Lower lobe of right lung (tissue), 2 donors: ENCODE measurements around the gene FAM171A1. TPM values are rescaled to one million over a fixed set of nuclear protein-coding genes. Genes with fewer than 3 reads are reported as not detected.
"Not testable (repeated sequence)": the region's sequence is repeated elsewhere in the genome, so short reads cannot be mapped to it uniquely, and the experiment has no call there.

Source experiments
- ATAC-seq, 2 donors: fragments of 200-7000 bp; cut with Tn5 transposase; one replicate each; pipeline ENCODE4 v1.9.1; 2020 to 2022; ENCODE audit warnings: mild to moderate bottlenecking in 2 of 2, moderate library complexity in 2 of 2
- DNase-seq: peaks from one replicate; pipeline ENCODE4 v3.0.0-alpha.2; 2020
- H3K27ac ChIP-seq: fragments of 200-600 bp; one replicate; pipeline ENCODE4 v1.8.0; 2022
- H3K27me3 ChIP-seq: fragments of 200-600 bp; one replicate; pipeline ENCODE4 v1.8.0; 2022; ENCODE audit warnings: low read depth
- H3K36me3 ChIP-seq: fragments of 200-600 bp; one replicate; pipeline ENCODE4 v1.8.0; 2022; ENCODE audit warnings: mild to moderate bottlenecking
- H3K4me1 ChIP-seq: fragments of 200-600 bp; one replicate; pipeline ENCODE4 v1.8.0; 2022
- H3K4me3 ChIP-seq: fragments of 200-600 bp; one replicate; pipeline ENCODE4 v1.8.0; 2022; ENCODE audit warnings: mild to moderate bottlenecking
- H3K9me3 ChIP-seq: fragments of 200-600 bp; one replicate; pipeline ENCODE4 v1.8.0; 2022
- CTCF ChIP-seq: fragments of 200-600 bp; IDR thresholded peaks from one replicate; pipeline ENCODE4 v1.8.0; 2022; ENCODE audit warnings: antibody characterized with exemption, mild to moderate bottlenecking
- intact Hi-C: fragments of 100-400 bp; cut with DNase I; formaldehyde crosslinking; loops from one replicate; pipeline ENCODE4 v1.11.0; 2022
- total RNA-seq: library from RNA; stranded (reverse); fragmentation: NEBNext Ultra II Directional; extraction: Animal tissue kit (Norgen Biotek cat#: 25700); gene quantifications from one replicate; pipeline ENCODE4 v1.2.1, GENCODE V29; 2021
- donor health status: DM: no; HTN: yes; CAD: no; lungs with severe emphysema.

Gene FAM171A1
- total RNA-seq, 1 donor from 2014 or later: 14.0 TPM

GRCh38 chr10:15408557-15408956 is 37.5 kb upstream of the FAM171A1 start:
- no peak for ATAC-seq
- TF ChIP-seq CTCF: no peak
- no peaks in the 10 kb centered on the region for H3K36me3 ChIP-seq
- H3K4me3 ChIP-seq: no peak overlapping the region
- DNase-seq: no peak
- no peak overlapping the region for H3K27ac ChIP-seq
- no peaks in the 10 kb centered on the region for H3K9me3 ChIP-seq
- no peaks in the 10 kb centered on the region for H3K27me3 ChIP-seq
- intact Hi-C loops: no loop called here
- H3K4me1 ChIP-seq: no peaks in the 10 kb centered on the region

GRCh38 chr10:15405319-15405718 is 34.2 kb upstream of the FAM171A1 start:
- DNase-seq (no peak), ATAC-seq (no peak)
- no peak for TF ChIP-seq CTCF
- Histone ChIP-seq H3K36me3 (no peaks in the 10 kb centered on the region), H3K9me3 (no peaks in the 10 kb centered on the region), H3K4me1 (no peaks in the 10 kb centered on the region), H3K4me3 (no peak overlapping the region), H3K27me3 (no peaks in the 10 kb centered on the region), H3K27ac (no peak overlapping the region)
- intact Hi-C loops: no loop called here

- Histone ChIP-seq H3K27me3 (no peaks in the 10 kb centered on the region), H3K9me3 (no peaks in the 10 kb centered on the region), H3K36me3 (no peaks in the 10 kb centered on the region), H3K27ac (no peak overlapping the region), H3K4me1 (no peaks in the 10 kb centered on the region), H3K4me3 (no peak overlapping the region)
- DNase-seq: no peak
- intact Hi-C loops: no loop called here
- no peak for ATAC-seq
- TF ChIP-seq CTCF: no peak
Observed at GRCh38 chr10:15401382-15401781, 30.3 kb upstream of the FAM171A1 start.

- intact Hi-C loops, H3K4me3 ChIP-seq, H3K4me1 ChIP-seq, H3K36me3 ChIP-seq, ATAC-seq, DNase-seq, H3K9me3 ChIP-seq, H3K27me3 ChIP-seq, H3K27ac ChIP-seq: not testable (repeated sequence)
Observed at GRCh38 chr10:15400461-15400860, 29.4 kb upstream of the FAM171A1 start.

- no peak for TF ChIP-seq CTCF
- DNase-seq: no peak
- Histone ChIP-seq H3K4me3 (no peak overlapping the region), H3K9me3 (no peaks in the 10 kb centered on the region), H3K36me3 (no peaks in the 10 kb centered on the region), H3K27ac (no peak overlapping the region), H3K4me1 (no peaks in the 10 kb centered on the region), H3K27me3 (no peaks in the 10 kb centered on the region)
- no peak for ATAC-seq
- intact Hi-C loops: no loop called here
Observed at GRCh38 chr10:15399060-15399661, 28.1 kb upstream of the FAM171A1 start.

GRCh38 chr10:15395935-15396334 is 24.8 kb upstream of the FAM171A1 start:
- intact Hi-C loops: no loop called here
- Histone ChIP-seq H3K27ac (no peak overlapping the region), H3K36me3 (no peaks in the 10 kb centered on the region), H3K4me1 (no peaks in the 10 kb centered on the region), H3K9me3 (no peaks in the 10 kb centered on the region), H3K27me3 (no peaks in the 10 kb centered on the region), H3K4me3 (no peak overlapping the region)
- no peak for ATAC-seq
- DNase-seq: no peak
- no peak for TF ChIP-seq CTCF
